Activated CD8-positive, alpha-beta T cell treated with anti-CD3 and anti-CD28 coated beads for 36 hours (primary cell): ENCODE data around the gene CHCHD3. TPM values are rescaled to one million over a fixed set of nuclear protein-coding genes. Genes with fewer than 3 reads are reported as not detected.

Experiments used
- ATAC-seq: fragments of 200-7000 bp; cut with Tn5 transposase; one replicate; pipeline ENCODE4 v1.10.0; 2021; ENCODE audit warnings: mild to moderate bottlenecking, moderate library complexity
- CTCF ChIA-PET: fragments of 350-600 bp; sonication (Branson Sonifier 250); formaldehyde crosslinking; loops from one replicate; lab custom pipeline; 2021; ENCODE audit warnings: antibody characterized with exemption; lab: Charles Lee
- POLR2A ChIA-PET: fragments of 350-600 bp; sonication (Branson Sonifier 250); formaldehyde crosslinking; loops from one replicate; lab custom pipeline; 2021; ENCODE audit warnings: antibody characterized with exemption; lab: Charles Lee
- DNase-seq: peaks from one replicate; pipeline ENCODE4 v3.0.0-alpha.2; 2020
- H3K27ac Mint-ChIP-seq: one replicate; pipeline ENCODE4 v1.8.0; 2021; ENCODE audit warnings: mild to moderate bottlenecking, mixed read lengths
- H3K27me3 Mint-ChIP-seq: one replicate; pipeline ENCODE4 v1.8.0; 2021; ENCODE audit warnings: mixed read lengths
- H3K36me3 Mint-ChIP-seq: one replicate; pipeline ENCODE4 v1.8.0; 2021; ENCODE audit warnings: low read depth, mixed read lengths
- H3K4me1 Mint-ChIP-seq: one replicate; pipeline ENCODE4 v1.8.0; 2021; ENCODE audit warnings: low read depth, mixed read lengths
- H3K4me3 Mint-ChIP-seq: one replicate; pipeline ENCODE4 v1.8.0; 2021; ENCODE audit warnings: mild to moderate bottlenecking, moderate library complexity, mixed read lengths
- H3K9me3 Mint-ChIP-seq: one replicate; pipeline ENCODE4 v1.8.0; 2021; ENCODE audit warnings: mixed read lengths
- intact Hi-C: fragments of 100-400 bp; cut with micrococcal nuclease; formaldehyde crosslinking; loops from one replicate; pipeline ENCODE4 v1.10.0; 2022
- total RNA-seq, 2 experiments: library from RNA; stranded (reverse); gene quantifications; one replicate each; pipeline ENCODE4 v1.2.3, GENCODE V29; 2021
- TF ChIP-seq, protein P1 (sequence below): fragments of 200-600 bp; IDR thresholded peaks from one replicate; pipeline ENCODE4 v1.8.0; 2022; ENCODE audit warnings: antibody characterized with exemption, mild to moderate bottlenecking

Gene CHCHD3
- total RNA-seq, 2 experiments from 2014 or later = 61.4 to 63.4 TPM

DNA sequence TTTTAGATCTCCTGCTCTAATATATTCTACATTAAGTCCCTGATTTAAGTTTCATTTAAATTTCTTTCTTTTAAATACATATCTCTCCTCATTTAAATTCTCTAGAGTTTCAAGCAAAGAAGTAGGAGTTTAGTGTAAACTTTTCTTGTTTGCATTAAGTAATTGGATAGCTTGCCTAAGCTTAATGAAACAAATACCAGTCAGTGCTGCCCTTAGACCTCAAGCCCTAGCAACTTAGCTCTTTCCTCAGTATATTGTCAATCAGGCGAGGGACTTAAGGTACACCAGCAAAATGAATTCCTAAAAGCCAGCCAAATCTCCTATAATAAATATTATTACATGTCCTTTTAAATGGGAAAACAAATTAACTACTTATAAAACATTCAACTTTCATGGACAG is 101.5 kb downstream of the CHCHD3 start:
- no peaks in the 10 kb centered on the region for H3K27me3 Mint-ChIP-seq
- DNase-seq (no peak), ATAC-seq (no peak)
- no peak overlapping the region for H3K27ac Mint-ChIP-seq
- ChIA-PET POLR2A (no interaction called here), CTCF (no interaction called here)
- H3K4me1 Mint-ChIP-seq = peaks cover 4% of the 10 kb centered on the region
- no peak overlapping the region for H3K4me3 Mint-ChIP-seq
- peaks cover 9% of the 10 kb centered on the region for H3K36me3 Mint-ChIP-seq
- intact Hi-C loops = no loop called here
- TF ChIP-seq, protein P1, sequence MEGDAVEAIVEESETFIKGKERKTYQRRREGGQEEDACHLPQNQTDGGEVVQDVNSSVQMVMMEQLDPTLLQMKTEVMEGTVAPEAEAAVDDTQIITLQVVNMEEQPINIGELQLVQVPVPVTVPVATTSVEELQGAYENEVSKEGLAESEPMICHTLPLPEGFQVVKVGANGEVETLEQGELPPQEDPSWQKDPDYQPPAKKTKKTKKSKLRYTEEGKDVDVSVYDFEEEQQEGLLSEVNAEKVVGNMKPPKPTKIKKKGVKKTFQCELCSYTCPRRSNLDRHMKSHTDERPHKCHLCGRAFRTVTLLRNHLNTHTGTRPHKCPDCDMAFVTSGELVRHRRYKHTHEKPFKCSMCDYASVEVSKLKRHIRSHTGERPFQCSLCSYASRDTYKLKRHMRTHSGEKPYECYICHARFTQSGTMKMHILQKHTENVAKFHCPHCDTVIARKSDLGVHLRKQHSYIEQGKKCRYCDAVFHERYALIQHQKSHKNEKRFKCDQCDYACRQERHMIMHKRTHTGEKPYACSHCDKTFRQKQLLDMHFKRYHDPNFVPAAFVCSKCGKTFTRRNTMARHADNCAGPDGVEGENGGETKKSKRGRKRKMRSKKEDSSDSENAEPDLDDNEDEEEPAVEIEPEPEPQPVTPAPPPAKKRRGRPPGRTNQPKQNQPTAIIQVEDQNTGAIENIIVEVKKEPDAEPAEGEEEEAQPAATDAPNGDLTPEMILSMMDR = no peak
- H3K9me3 Mint-ChIP-seq = no peaks in the 10 kb centered on the region

DNA sequence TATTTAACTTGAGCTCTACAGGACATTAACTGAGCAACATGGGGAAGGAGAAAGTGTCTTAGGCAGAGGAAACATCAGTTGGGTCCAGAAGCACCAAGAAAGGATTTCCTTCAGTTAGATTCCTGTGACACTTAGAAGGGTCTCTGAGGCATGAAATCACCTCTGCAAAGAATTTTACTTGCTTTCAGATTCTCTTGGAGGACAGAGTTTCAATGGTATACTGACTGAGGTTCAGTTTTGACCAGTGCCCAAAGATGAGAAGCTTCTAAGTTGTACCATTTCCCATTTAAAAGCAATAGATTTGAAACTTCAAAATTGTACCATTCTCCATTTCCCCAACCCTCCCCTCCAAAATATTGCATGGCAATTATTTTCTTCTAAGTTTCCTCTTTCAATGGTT is 102.4 kb downstream of the CHCHD3 start:
- H3K27ac Mint-ChIP-seq = no peak overlapping the region
- ATAC-seq (no peak), DNase-seq (no peak)
- H3K4me1 Mint-ChIP-seq = peaks cover 4% of the 10 kb centered on the region
- POLR2A ChIA-PET = no interaction called here
- CTCF ChIA-PET = no interaction called here
- peaks cover 16% of the 10 kb centered on the region for H3K36me3 Mint-ChIP-seq
- H3K9me3 Mint-ChIP-seq = no peaks in the 10 kb centered on the region
- intact Hi-C loops = no loop called here
- TF ChIP-seq, protein P1 = no peak
- H3K4me3 Mint-ChIP-seq = no peak overlapping the region
- no peaks in the 10 kb centered on the region for H3K27me3 Mint-ChIP-seq

DNA sequence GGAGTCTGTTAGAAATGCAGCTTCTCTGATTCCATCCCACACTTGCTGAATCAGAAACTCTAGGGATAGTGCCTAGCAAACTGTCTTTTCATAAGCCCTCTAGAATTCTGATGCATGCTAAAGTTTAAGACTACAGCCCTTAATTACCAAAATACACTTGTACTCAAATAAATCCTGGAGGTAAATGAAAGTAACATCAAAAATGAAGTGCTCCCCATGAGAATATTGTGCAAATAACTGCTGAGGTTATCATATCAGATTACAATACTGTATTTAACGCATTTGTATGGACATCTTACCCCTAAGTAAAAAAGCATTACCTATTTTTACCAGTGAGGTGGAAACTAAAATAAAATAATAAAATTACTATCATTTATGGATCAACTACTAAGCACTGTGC is 104.7 kb downstream of the CHCHD3 start:
- TF ChIP-seq, protein P1 = no peak
- peaks cover 32% of the 10 kb centered on the region for H3K36me3 Mint-ChIP-seq
- H3K4me1 Mint-ChIP-seq = peaks cover 4% of the 10 kb centered on the region
- H3K27ac Mint-ChIP-seq = no peak overlapping the region
- POLR2A ChIA-PET = no interaction called here
- H3K4me3 Mint-ChIP-seq = no peak overlapping the region
- intact Hi-C loops = no loop called here
- no peaks in the 10 kb centered on the region for H3K27me3 Mint-ChIP-seq
- CTCF ChIA-PET = no interaction called here
- H3K9me3 Mint-ChIP-seq = no peaks in the 10 kb centered on the region
- no peak for ATAC-seq
- DNase-seq = no peak

DNA sequence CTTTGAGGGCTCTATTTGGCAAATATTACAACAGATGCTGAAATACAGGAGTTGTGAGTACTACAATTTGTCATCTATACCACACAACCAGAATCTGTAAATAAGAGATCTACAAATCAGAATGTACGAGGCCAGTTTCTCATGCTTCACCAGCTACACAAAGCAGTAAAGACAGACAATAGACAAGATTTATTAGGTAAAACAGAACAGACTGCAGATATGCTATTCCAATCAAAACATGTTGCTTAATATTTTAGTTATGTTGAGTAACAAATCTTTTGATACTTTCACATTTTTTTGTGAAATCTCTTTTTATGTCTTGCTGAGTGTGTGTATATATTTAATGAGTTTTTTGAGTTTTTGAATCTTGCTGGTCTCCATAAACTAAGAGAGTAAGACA is 109.1 kb downstream of the CHCHD3 start:
- DNase-seq = no peak
- Mint-ChIP-seq H3K27me3 (no peaks in the 10 kb centered on the region), H3K36me3 (peaks cover 32% of the 10 kb centered on the region), H3K4me1 (peaks cover 6% of the 10 kb centered on the region), H3K9me3 (no peaks in the 10 kb centered on the region), H3K27ac (no peak overlapping the region), H3K4me3 (no peak overlapping the region)
- ChIA-PET CTCF (no interaction called here), POLR2A (no interaction called here)
- intact Hi-C loops = no loop called here
- no peak for ATAC-seq
- TF ChIP-seq, protein P1 = no peak

DNA sequence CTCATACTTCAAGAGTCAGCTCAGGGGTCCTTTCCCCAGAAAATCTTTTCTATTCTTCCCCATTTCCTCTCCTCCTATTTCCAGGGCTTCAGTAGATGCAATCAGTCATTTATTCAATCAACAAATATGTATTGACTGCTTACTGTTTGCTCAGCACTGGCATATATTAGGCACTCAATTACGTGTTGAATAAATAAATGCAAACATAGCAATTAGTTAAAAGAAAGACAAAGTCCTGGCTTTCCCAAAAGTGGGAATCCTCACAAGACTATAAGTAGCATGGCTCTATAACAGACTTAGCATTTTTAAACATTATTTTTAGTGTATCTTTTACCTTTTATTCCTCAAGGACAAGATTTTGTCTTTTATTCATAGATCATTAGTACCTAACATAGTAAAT is 111.6 kb downstream of the CHCHD3 start:
- Mint-ChIP-seq H3K9me3 (no peaks in the 10 kb centered on the region), H3K36me3 (peaks cover 26% of the 10 kb centered on the region), H3K27ac (no peak overlapping the region), H3K27me3 (no peaks in the 10 kb centered on the region), H3K4me3 (no peak overlapping the region), H3K4me1 (peaks cover 2% of the 10 kb centered on the region)
- no peak for ATAC-seq
- intact Hi-C loops = no loop called here
- DNase-seq = no peak
- POLR2A ChIA-PET = no interaction called here
- CTCF ChIA-PET = no interaction called here
- TF ChIP-seq, protein P1 = no peak
